ENCODE results near the gene EDNRB.

EDNRB gene

DNA sequence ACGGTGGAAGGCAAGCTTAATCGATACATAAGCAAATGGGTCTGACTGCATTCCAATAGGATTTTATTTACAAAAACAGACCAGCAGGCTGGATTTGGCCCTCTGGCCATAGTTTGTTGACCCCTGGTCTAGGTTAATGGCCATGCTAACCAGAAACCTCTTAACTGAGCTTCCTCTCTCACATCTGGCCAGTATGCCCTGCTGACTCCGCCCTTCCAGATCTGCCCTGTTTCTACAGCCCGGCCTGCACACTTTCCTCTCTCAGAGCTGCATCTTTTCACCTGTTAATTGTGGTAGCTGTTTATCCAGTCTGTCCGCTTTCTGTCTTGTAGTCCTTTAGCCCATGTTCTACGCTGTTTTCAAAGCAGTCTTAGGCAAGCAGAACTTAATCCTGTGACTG is 25.6 kb downstream of the EDNRB start:
- no peak for DNase-seq (ENCODE audit: low spot score)
- TF ChIP-seq, protein P1, sequence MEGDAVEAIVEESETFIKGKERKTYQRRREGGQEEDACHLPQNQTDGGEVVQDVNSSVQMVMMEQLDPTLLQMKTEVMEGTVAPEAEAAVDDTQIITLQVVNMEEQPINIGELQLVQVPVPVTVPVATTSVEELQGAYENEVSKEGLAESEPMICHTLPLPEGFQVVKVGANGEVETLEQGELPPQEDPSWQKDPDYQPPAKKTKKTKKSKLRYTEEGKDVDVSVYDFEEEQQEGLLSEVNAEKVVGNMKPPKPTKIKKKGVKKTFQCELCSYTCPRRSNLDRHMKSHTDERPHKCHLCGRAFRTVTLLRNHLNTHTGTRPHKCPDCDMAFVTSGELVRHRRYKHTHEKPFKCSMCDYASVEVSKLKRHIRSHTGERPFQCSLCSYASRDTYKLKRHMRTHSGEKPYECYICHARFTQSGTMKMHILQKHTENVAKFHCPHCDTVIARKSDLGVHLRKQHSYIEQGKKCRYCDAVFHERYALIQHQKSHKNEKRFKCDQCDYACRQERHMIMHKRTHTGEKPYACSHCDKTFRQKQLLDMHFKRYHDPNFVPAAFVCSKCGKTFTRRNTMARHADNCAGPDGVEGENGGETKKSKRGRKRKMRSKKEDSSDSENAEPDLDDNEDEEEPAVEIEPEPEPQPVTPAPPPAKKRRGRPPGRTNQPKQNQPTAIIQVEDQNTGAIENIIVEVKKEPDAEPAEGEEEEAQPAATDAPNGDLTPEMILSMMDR (IDR thresholded peaks at IDR 0.05; ENCODE audit: extremely low read depth, insufficient read depth, missing control alignments), result no peak
- in situ Hi-C loops (cut with MboI; ENCODE audit: low pct_unique_long_range_greater_than_20kb, low sequenced_read_pairs, unreplicated experiment), result no loop called here

DNA sequence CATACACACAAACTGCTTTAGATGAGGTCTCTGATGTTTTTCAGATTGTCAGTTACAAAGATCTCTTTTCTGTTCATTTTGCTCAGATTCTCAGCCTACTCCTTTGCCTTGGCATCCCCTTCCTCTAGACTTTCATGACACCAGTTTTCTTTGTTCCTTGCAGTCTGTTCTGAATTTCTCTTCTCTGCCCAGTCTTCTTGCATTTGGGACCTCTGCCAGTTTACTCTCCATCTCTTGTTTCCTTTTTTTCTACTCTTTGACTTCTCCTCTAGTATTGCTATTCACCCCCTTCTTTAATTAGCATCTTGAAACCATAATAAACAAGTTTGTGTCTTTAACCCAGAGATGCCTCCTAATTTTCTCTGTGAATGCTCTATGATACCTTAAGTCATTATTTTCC is 26.1 kb downstream of the EDNRB start:
- no peak for DNase-seq (ENCODE audit: low spot score)
- in situ Hi-C loops (cut with MboI; ENCODE audit: low pct_unique_long_range_greater_than_20kb, low sequenced_read_pairs, unreplicated experiment), result no loop called here
- TF ChIP-seq, protein P1 (IDR thresholded peaks at IDR 0.05; ENCODE audit: extremely low read depth, insufficient read depth, missing control alignments), result no peak

DNA sequence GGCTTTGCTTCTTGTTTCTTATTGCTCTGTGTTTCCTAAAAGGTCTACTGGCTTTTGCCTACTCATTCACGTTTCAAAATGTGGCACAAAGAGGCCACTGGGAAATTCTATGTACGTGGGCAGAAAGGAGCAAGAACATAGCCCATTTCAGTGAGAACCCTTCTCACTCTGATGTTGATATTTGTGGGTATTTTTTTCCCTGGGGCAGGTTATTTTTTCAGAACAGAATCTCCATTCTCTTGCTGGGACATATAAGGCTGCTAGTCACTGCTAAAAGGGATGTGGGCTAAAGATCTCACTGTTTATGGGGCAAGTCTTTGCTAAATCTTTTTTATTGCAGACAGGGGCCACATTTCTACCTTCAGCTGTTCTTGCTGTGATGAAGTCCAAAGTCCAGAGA is 27.1 kb downstream of the EDNRB start:
- TF ChIP-seq, protein P1 (IDR thresholded peaks at IDR 0.05; ENCODE audit: extremely low read depth, insufficient read depth, missing control alignments), result no peak
- DNase-seq (ENCODE audit: low spot score), result no peak
- in situ Hi-C loops (cut with MboI; ENCODE audit: low pct_unique_long_range_greater_than_20kb, low sequenced_read_pairs, unreplicated experiment), result no loop called here

DNA sequence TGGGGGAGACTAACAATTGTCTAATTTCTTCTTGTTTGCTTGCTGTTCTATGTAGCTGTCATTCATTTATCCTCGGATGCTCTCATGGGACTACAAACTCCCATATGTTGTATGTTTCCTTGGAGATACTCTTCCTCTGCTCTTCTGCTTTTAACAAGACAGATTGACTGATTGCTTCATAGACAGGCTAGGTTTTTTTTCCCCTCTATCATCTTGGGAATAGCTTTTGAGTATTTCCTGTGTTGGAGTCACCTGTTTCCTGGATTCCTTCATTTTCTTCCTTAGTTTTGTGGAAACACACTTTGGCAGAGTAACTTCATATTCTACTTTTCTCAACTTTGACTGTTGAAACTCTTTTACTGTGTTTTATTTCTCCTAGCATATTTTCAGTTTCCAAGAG is 27.6 kb downstream of the EDNRB start:
- in situ Hi-C loops (cut with MboI; ENCODE audit: low pct_unique_long_range_greater_than_20kb, low sequenced_read_pairs, unreplicated experiment), result no loop called here
- TF ChIP-seq, protein P1 (IDR thresholded peaks at IDR 0.05; ENCODE audit: extremely low read depth, insufficient read depth, missing control alignments), result no peak
- no peak for DNase-seq (ENCODE audit: low spot score)

DNA sequence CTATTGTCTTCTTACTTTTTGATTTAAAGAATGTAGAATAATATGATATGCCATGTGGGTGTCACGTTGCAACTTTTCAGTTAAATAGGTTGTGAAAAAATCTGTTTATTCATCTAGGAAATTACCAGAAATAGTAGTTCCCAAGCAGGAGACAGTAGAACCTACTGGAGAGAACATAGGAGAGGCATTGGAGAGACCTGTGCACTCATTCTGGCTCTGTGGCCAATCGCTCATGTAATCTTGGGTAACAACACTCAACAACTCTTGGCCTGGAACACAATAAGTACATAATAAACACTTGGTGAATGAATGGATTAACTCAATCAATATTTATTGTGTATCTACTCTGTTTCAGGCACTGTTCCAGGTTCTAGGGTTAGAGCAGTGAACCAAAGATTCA is 35.3 kb downstream of the EDNRB start:
- in situ Hi-C loops (cut with MboI; ENCODE audit: low pct_unique_long_range_greater_than_20kb, low sequenced_read_pairs, unreplicated experiment), result no loop called here
- TF ChIP-seq, protein P1 (IDR thresholded peaks at IDR 0.05; ENCODE audit: extremely low read depth, insufficient read depth, missing control alignments), result no peak
- DNase-seq (ENCODE audit: low spot score), result no peak

DNA sequence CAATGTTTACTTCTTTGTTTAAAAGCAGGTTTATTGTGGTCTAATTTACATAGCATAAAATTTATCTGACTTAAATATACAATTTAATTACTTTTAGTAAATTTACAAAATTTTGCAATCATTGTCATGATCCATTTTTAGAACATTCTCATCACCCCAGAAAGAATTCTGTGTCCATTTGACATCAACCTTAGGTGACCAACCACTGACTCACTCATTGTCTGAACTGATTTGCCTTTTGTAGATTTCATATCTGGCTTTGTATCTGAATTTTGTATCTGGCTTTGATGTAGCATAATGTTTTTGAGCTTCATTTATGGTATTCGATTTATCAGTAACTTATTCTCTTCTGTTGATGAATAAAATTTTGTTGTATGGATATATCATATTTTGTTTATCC is 40.4 kb downstream of the EDNRB start:
- in situ Hi-C loops (cut with MboI; ENCODE audit: low pct_unique_long_range_greater_than_20kb, low sequenced_read_pairs, unreplicated experiment), result no loop called here
- DNase-seq (ENCODE audit: low spot score), result no peak
- TF ChIP-seq, protein P1 (IDR thresholded peaks at IDR 0.05; ENCODE audit: extremely low read depth, insufficient read depth, missing control alignments), result no peak

DNA sequence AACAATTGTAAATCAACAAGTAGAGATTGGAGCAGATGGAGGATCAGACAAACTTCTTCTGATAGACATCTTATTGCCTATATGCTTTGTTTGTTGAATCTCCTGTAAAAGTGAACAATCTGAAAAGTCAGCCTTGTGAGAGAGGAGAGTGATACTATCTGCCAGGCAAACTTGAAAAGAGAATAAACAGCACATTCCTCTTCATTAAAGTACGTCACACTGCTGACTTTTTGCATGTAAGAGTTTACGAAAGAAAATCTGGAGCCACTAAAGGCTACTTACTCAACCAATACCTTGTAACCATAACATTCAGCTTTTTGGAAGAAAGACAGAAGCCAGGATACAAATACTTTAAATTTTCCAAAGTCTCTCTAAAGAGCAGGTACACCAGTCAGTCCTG is 42.5 kb downstream of the EDNRB start:
- in situ Hi-C loops (cut with MboI; ENCODE audit: low pct_unique_long_range_greater_than_20kb, low sequenced_read_pairs, unreplicated experiment), result no loop called here
- TF ChIP-seq, protein P1 (IDR thresholded peaks at IDR 0.05; ENCODE audit: extremely low read depth, insufficient read depth, missing control alignments), result no peak
- no peak for DNase-seq (ENCODE audit: low spot score)
